ENCODE measurements around the gene SUSD2.

DNA sequence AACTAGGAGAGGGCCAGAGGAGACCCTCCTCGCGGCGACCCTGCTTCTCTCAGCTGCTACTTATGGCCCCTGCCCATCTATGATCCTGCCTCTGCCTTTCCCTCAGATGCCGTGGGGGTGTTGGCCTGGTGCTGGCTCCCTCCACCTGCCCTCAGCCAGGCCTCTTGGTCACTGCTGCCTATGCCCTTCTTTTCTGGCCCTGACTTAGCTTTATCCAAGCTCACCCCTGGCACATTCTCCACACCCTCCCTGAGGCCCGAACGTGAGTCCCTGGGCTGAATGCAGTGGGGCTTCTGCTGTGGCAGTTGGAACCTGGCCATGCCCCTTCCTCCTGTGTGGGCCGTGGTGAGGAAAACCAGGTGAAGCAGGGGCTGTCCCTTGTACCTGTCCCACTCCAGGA, 19.8 kb upstream of the SUSD2 start:
- TF ChIP-seq NR2C2 (CRISPR knock-in tag; IDR thresholded peaks at IDR 0.05) (no peak), NR2C2 (tag; IDR thresholded peaks at IDR 0.05) (no peak), RAD21 (CRISPR knock-in tag; conservative IDR thresholded peaks at IDR 0.05 in 1 of 2, IDR thresholded peaks at IDR 0.05 in 1 of 2) (no peak), EZH2 (IDR thresholded peaks at IDR 0.05; ENCODE audit: borderline replicate concordance, low read depth, low read length) (no peak), SPI1 (IDR thresholded peaks at IDR 0.05; ENCODE audit: borderline replicate concordance, low read depth, low read length) (no peak)
- TF ChIP-seq, protein P1, sequence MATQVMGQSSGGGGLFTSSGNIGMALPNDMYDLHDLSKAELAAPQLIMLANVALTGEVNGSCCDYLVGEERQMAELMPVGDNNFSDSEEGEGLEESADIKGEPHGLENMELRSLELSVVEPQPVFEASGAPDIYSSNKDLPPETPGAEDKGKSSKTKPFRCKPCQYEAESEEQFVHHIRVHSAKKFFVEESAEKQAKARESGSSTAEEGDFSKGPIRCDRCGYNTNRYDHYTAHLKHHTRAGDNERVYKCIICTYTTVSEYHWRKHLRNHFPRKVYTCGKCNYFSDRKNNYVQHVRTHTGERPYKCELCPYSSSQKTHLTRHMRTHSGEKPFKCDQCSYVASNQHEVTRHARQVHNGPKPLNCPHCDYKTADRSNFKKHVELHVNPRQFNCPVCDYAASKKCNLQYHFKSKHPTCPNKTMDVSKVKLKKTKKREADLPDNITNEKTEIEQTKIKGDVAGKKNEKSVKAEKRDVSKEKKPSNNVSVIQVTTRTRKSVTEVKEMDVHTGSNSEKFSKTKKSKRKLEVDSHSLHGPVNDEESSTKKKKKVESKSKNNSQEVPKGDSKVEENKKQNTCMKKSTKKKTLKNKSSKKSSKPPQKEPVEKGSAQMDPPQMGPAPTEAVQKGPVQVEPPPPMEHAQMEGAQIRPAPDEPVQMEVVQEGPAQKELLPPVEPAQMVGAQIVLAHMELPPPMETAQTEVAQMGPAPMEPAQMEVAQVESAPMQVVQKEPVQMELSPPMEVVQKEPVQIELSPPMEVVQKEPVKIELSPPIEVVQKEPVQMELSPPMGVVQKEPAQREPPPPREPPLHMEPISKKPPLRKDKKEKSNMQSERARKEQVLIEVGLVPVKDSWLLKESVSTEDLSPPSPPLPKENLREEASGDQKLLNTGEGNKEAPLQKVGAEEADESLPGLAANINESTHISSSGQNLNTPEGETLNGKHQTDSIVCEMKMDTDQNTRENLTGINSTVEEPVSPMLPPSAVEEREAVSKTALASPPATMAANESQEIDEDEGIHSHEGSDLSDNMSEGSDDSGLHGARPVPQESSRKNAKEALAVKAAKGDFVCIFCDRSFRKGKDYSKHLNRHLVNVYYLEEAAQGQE (IDR thresholded peaks at IDR 0.05; ENCODE audit: borderline replicate concordance), result no peak
- TF ChIP-seq, protein P1 (CRISPR knock-in tag; IDR thresholded peaks at IDR 0.05; ENCODE audit: low read depth), result no peak
- TF ChIP-seq, protein P2, sequence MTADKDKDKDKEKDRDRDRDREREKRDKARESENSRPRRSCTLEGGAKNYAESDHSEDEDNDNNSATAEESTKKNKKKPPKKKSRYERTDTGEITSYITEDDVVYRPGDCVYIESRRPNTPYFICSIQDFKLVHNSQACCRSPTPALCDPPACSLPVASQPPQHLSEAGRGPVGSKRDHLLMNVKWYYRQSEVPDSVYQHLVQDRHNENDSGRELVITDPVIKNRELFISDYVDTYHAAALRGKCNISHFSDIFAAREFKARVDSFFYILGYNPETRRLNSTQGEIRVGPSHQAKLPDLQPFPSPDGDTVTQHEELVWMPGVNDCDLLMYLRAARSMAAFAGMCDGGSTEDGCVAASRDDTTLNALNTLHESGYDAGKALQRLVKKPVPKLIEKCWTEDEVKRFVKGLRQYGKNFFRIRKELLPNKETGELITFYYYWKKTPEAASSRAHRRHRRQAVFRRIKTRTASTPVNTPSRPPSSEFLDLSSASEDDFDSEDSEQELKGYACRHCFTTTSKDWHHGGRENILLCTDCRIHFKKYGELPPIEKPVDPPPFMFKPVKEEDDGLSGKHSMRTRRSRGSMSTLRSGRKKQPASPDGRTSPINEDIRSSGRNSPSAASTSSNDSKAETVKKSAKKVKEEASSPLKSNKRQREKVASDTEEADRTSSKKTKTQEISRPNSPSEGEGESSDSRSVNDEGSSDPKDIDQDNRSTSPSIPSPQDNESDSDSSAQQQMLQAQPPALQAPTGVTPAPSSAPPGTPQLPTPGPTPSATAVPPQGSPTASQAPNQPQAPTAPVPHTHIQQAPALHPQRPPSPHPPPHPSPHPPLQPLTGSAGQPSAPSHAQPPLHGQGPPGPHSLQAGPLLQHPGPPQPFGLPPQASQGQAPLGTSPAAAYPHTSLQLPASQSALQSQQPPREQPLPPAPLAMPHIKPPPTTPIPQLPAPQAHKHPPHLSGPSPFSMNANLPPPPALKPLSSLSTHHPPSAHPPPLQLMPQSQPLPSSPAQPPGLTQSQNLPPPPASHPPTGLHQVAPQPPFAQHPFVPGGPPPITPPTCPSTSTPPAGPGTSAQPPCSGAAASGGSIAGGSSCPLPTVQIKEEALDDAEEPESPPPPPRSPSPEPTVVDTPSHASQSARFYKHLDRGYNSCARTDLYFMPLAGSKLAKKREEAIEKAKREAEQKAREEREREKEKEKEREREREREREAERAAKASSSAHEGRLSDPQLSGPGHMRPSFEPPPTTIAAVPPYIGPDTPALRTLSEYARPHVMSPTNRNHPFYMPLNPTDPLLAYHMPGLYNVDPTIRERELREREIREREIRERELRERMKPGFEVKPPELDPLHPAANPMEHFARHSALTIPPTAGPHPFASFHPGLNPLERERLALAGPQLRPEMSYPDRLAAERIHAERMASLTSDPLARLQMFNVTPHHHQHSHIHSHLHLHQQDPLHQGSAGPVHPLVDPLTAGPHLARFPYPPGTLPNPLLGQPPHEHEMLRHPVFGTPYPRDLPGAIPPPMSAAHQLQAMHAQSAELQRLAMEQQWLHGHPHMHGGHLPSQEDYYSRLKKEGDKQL (CRISPR knock-in tag; IDR thresholded peaks at IDR 0.05; ENCODE audit: borderline replicate concordance), result no peak
